OCI-LY1 (cell line): ENCODE data around the gene SMC3.

Experiments
- H2AFZ ChIP-seq: fragments of 200-600 bp; sonication (generic), shearing (Covaris generic); 2 replicates; pipeline ENCODE4 v1.6.0; 2014; ENCODE audit warnings: antibody characterized with exemption, mild to moderate bottlenecking, low read length
- H3F3A ChIP-seq: fragments of 200-600 bp; sonication (generic), shearing (Covaris generic); 2 replicates; pipeline ENCODE4 v1.6.0; 2014; ENCODE audit warnings: mild to moderate bottlenecking, antibody characterized with exemption, low read length, moderate library complexity; ENCODE audit not compliant: insufficient read depth
- H3K27ac ChIP-seq: fragments of 200-600 bp; sonication (generic); 2 replicates; pipeline ENCODE4 v1.5.1; 2014; ENCODE audit warnings: low read length, mixed run types, mild to moderate bottlenecking, low read depth; ENCODE audit not compliant: poor library complexity, severe bottlenecking
- H3K27me3 ChIP-seq: fragments of 200-600 bp; sonication (generic); 2 replicates; pipeline ENCODE4 v1.6.0; 2014; ENCODE audit warnings: antibody characterized with exemption, mild to moderate bottlenecking, low read length, moderate library complexity; ENCODE audit not compliant: insufficient read depth
- H3K36me3 ChIP-seq: fragments of 200-600 bp; sonication (generic); 2 replicates; pipeline ENCODE4 v1.6.1; 2014; ENCODE audit warnings: mild to moderate bottlenecking, antibody characterized with exemption, low read length, moderate library complexity, mixed read lengths; ENCODE audit not compliant: insufficient read depth
- H3K4me1 ChIP-seq: fragments of 200-600 bp; sonication (generic); 2 replicates; pipeline ENCODE4 v1.5.1; 2014; ENCODE audit warnings: mild to moderate bottlenecking, low read length, moderate library complexity; ENCODE audit not compliant: insufficient read depth, severe bottlenecking
- H3K4me2 ChIP-seq: fragments of 200-600 bp; sonication (generic), shearing (Covaris generic); 2 replicates; pipeline ENCODE4 v1.6.1; 2014; ENCODE audit warnings: low read length
- H3K4me3 ChIP-seq: fragments of 200-600 bp; sonication (generic); 2 replicates; pipeline ENCODE4 v1.5.1; 2014; ENCODE audit warnings: low read length, low read depth, mild to moderate bottlenecking, mixed read lengths; ENCODE audit not compliant: poor library complexity, severe bottlenecking
- H3K79me2 ChIP-seq: fragments of 200-600 bp; shearing (Covaris generic); 2 replicates; pipeline ENCODE4 v1.6.1; 2016; ENCODE audit warnings: mixed run types, low read length, mixed read lengths; ENCODE audit not compliant: insufficient read depth
- H3K9ac ChIP-seq: fragments of 200-600 bp; sonication (generic), shearing (Covaris generic); 2 replicates; pipeline ENCODE4 v1.6.1; 2014; ENCODE audit warnings: mild to moderate bottlenecking, low read length, mixed read lengths
- H3K9me2 ChIP-seq: fragments of 200-600 bp; sonication (generic), shearing (Covaris generic); 2 replicates; pipeline ENCODE4 v1.6.1; 2014; ENCODE audit warnings: low read depth, mild to moderate bottlenecking, low read length, mixed read lengths
- H3K9me3 ChIP-seq: fragments of 200-600 bp; shearing (Covaris generic); 2 replicates; pipeline ENCODE4 v1.6.1; 2014; ENCODE audit warnings: low read length, mixed read lengths
- H4K20me1 ChIP-seq: fragments of 200-600 bp; sonication (generic), shearing (Covaris generic); 2 replicates; pipeline ENCODE4 v1.6.0; 2016; ENCODE audit warnings: mild to moderate bottlenecking, low read length; ENCODE audit not compliant: insufficient read depth
- EZH2 ChIP-seq: fragments of 200-600 bp; sonication (generic), shearing (Covaris generic); IDR thresholded peaks from 2 replicates; pipeline ENCODE4 v1.8.0; 2017; ENCODE audit warnings: borderline replicate concordance, mixed run types, mild to moderate bottlenecking, antibody characterized with exemption, low read length, moderate library complexity, mixed read lengths
- TF ChIP-seq, protein P1 (sequence below): fragments of 200-600 bp; sonication (generic), shearing (Covaris generic); IDR thresholded peaks from 2 replicates; pipeline ENCODE4 v1.5.1; 2017; ENCODE audit warnings: mild to moderate bottlenecking, antibody characterized with exemption, low read length, moderate library complexity, mixed read lengths

The SMC3 gene

DNA sequence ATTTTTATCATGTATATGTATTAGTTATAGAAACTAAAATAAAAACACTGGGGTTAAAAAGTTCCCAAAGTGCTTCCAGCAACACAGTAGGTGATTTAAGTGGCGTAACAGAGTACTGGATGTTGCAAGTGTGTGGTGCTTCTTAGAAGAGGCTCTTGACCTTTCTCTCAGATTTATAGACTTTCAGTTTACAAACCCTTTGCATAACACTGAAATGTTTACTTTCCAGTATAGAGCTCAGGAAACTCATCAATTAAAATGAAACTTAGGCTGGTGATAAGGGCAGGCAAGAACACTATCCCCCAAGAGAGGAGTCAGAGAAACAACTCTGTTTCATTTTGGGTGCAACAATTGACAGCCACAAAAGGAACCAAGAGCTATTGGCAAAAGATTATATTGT, 27.5 kb upstream of the SMC3 start:
- Histone ChIP-seq H3K9ac (no peak overlapping the region), H3K27ac (no peak overlapping the region), H3K9me3 (no peaks in the 10 kb centered on the region), H3K4me1 (peaks cover 16% of the 10 kb centered on the region), H3K4me3 (no peak overlapping the region), H3K79me2 (no peaks in the 10 kb centered on the region), H2AFZ (no peak overlapping the region), H3K9me2 (no peaks in the 10 kb centered on the region), H3K27me3 (no peaks in the 10 kb centered on the region), H3K4me2 (no peak overlapping the region), H3F3A (no peaks in the 10 kb centered on the region), H4K20me1 (no peaks in the 10 kb centered on the region), H3K36me3 (no peaks in the 10 kb centered on the region)
- TF ChIP-seq EZH2: no peak
- TF ChIP-seq, protein P1, sequence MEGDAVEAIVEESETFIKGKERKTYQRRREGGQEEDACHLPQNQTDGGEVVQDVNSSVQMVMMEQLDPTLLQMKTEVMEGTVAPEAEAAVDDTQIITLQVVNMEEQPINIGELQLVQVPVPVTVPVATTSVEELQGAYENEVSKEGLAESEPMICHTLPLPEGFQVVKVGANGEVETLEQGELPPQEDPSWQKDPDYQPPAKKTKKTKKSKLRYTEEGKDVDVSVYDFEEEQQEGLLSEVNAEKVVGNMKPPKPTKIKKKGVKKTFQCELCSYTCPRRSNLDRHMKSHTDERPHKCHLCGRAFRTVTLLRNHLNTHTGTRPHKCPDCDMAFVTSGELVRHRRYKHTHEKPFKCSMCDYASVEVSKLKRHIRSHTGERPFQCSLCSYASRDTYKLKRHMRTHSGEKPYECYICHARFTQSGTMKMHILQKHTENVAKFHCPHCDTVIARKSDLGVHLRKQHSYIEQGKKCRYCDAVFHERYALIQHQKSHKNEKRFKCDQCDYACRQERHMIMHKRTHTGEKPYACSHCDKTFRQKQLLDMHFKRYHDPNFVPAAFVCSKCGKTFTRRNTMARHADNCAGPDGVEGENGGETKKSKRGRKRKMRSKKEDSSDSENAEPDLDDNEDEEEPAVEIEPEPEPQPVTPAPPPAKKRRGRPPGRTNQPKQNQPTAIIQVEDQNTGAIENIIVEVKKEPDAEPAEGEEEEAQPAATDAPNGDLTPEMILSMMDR: no peak

DNA sequence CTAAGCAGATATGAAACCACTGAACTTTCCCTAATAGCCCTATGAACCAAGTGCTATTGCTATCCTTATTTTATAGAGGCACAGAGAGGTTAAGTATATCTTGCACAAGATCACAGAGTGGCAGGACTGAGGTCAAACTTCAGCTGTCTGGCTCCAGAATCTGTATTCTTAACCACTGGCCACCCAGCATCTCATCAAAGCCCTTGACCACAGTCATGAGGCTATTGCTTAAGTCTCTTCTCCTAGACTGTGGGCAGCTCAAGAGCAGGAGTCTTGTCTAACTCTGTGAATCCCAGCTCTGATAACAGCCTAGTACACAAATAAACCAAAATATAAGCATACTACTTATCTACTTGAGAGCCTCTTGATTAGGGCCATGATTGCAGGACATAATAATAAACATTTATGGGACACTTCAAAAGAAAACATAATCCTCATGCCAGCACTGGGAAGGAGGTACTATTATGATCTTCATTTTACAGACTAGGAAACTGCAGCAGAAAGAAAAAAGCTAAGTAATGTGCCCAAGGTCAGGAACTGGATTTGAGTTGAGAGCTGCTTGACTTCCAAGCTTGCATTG, 22.4 kb upstream of the SMC3 start:
- TF ChIP-seq, protein P1: no peak
- TF ChIP-seq EZH2: no peak
- H3K4me1 ChIP-seq: peaks cover 10% of the 10 kb centered on the region
- H3K9me2 ChIP-seq: no peaks in the 10 kb centered on the region
- H3K27ac ChIP-seq: no peak overlapping the region
- no peaks in the 10 kb centered on the region for H4K20me1 ChIP-seq
- H2AFZ ChIP-seq: no peak overlapping the region
- no peaks in the 10 kb centered on the region for H3K36me3 ChIP-seq
- no peak overlapping the region for H3K4me2 ChIP-seq
- H3K79me2 ChIP-seq: no peaks in the 10 kb centered on the region
- no peaks in the 10 kb centered on the region for H3K27me3 ChIP-seq
- H3K9me3 ChIP-seq: no peaks in the 10 kb centered on the region
- no peak overlapping the region for H3K4me3 ChIP-seq
- H3K9ac ChIP-seq: no peak overlapping the region
- no peaks in the 10 kb centered on the region for H3F3A ChIP-seq

DNA sequence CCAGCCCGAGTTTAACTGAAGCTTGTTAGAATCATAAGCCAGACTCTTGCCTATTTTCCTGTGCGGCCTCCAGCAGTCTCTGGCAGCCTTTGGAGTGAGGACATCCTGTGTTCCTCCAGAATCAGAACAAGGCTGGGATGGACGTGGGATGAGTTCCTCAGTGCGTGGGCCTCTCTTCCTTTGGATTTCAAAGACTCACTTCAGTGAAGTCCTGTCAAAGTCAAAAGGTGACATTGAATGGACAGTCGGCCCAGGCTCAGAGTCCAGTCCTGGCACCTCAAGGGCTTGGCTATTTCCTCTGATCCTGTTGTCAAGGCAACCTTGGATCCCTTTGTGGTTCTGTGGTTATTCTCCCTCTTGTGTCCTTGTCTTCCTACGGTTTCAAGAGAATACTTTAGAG, 21.4 kb upstream of the SMC3 start:
- H3K9me2 ChIP-seq: no peaks in the 10 kb centered on the region
- no peaks in the 10 kb centered on the region for H3F3A ChIP-seq
- H3K9me3 ChIP-seq: no peaks in the 10 kb centered on the region
- no peak overlapping the region for H3K9ac ChIP-seq
- no peak overlapping the region for H3K4me3 ChIP-seq
- no peaks in the 10 kb centered on the region for H3K36me3 ChIP-seq
- H3K27me3 ChIP-seq: no peaks in the 10 kb centered on the region
- no peaks in the 10 kb centered on the region for H4K20me1 ChIP-seq
- no peaks in the 10 kb centered on the region for H3K79me2 ChIP-seq
- peaks cover 10% of the 10 kb centered on the region for H3K4me1 ChIP-seq
- TF ChIP-seq, protein P1: no peak
- TF ChIP-seq EZH2: no peak
- H2AFZ ChIP-seq: no peak overlapping the region
- H3K27ac ChIP-seq: no peak overlapping the region
- no peak overlapping the region for H3K4me2 ChIP-seq
